Activated naive CD8-positive, alpha-beta T cell (primary cell): Measurements from ENCODE around the gene RPS6KA5.
A peak's percentile ranks its signal among the peaks of the same experiment; 100 is the strongest.
"Not testable (repeated sequence)": the region's sequence is repeated elsewhere in the genome, so short reads cannot be mapped to it uniquely, and the experiment has no call there.

ENCODE experiments used
- H3K27ac Mint-ChIP-seq: one replicate; pipeline ENCODE4 v1.8.0; 2021; ENCODE audit warnings: mixed read lengths
- H3K27me3 Mint-ChIP-seq: one replicate; pipeline ENCODE4 v1.8.0; 2021; ENCODE audit warnings: mixed read lengths
- H3K36me3 Mint-ChIP-seq: one replicate; pipeline ENCODE4 v1.8.0; 2021; ENCODE audit warnings: mixed read lengths
- H3K4me1 Mint-ChIP-seq: one replicate; pipeline ENCODE4 v1.8.0; 2021; ENCODE audit warnings: low read depth, mixed read lengths
- H3K4me3 Mint-ChIP-seq: one replicate; pipeline ENCODE4 v1.8.0; 2021; ENCODE audit warnings: mild to moderate bottlenecking, mixed read lengths
- H3K9me3 Mint-ChIP-seq: one replicate; pipeline ENCODE4 v1.8.0; 2021; ENCODE audit warnings: low read depth, mixed read lengths

Gene RPS6KA5

GRCh38 chr14:91060351-91061055 is at the start of gene RPS6KA5:
RPS6KA5 (minus strand) TSS chr14:91060641; CDS start chr14:91060434, 207 bp downstream.
- Mint-ChIP-seq H3K36me3 (peaks cover 3% of the 10 kb centered on the region), H3K27me3 (no peaks in the 10 kb centered on the region), H3K9me3 (no peaks in the 10 kb centered on the region), H3K4me1 (peaks cover 60% of the 10 kb centered on the region), H3K27ac (peak within 1 kb of the TSS; percentile 69), H3K4me3 (peak within 1 kb of the TSS; percentile 83)

- peak overlapping the region; percentile 87 for H3K27ac Mint-ChIP-seq
These were observed 48.6 kb upstream of the RPS6KA5 start for GRCh38 chr14:91108941-91109611.

GRCh38 chr14:91103116-91103515 is 42.7 kb upstream of the RPS6KA5 start:
- Mint-ChIP-seq H3K4me1 (peaks cover 12% of the 10 kb centered on the region), H3K9me3 (no peaks in the 10 kb centered on the region), H3K27ac (no peak overlapping the region), H3K36me3 (no peaks in the 10 kb centered on the region), H3K27me3 (no peaks in the 10 kb centered on the region), H3K4me3 (no peak overlapping the region)

More at GRCh38 chr14:91108941-91109611, 48.6 kb upstream of the RPS6KA5 start:
- no peaks in the 10 kb centered on the region for H3K36me3 Mint-ChIP-seq
- H3K27me3 Mint-ChIP-seq, result no peaks in the 10 kb centered on the region
- H3K4me1 Mint-ChIP-seq, result peaks cover 48% of the 10 kb centered on the region
- peak overlapping the region; percentile 56 for H3K4me3 Mint-ChIP-seq
- H3K9me3 Mint-ChIP-seq, result no peaks in the 10 kb centered on the region

GRCh38 chr14:91100102-91100501 is 39.7 kb upstream of the RPS6KA5 start:
- H3K4me3 Mint-ChIP-seq, result no peak overlapping the region
- no peaks in the 10 kb centered on the region for H3K36me3 Mint-ChIP-seq
- no peaks in the 10 kb centered on the region for H3K27me3 Mint-ChIP-seq
- H3K4me1 Mint-ChIP-seq, result peaks cover 4% of the 10 kb centered on the region
- H3K9me3 Mint-ChIP-seq, result no peaks in the 10 kb centered on the region
- peak overlapping the region; percentile 54 for H3K27ac Mint-ChIP-seq

- Mint-ChIP-seq H3K4me3 (no peak overlapping the region), H3K9me3 (no peaks in the 10 kb centered on the region), H3K4me1 (peaks cover 4% of the 10 kb centered on the region), H3K36me3 (no peaks in the 10 kb centered on the region), H3K27me3 (no peaks in the 10 kb centered on the region), H3K27ac (no peak overlapping the region)
These were observed 38.1 kb upstream of the RPS6KA5 start for GRCh38 chr14:91098591-91098990.

- H3K9me3 Mint-ChIP-seq, H3K27me3 Mint-ChIP-seq, H3K4me1 Mint-ChIP-seq, H3K4me3 Mint-ChIP-seq, H3K27ac Mint-ChIP-seq, H3K36me3 Mint-ChIP-seq: not testable (repeated sequence)
These were observed 37.2 kb upstream of the RPS6KA5 start for GRCh38 chr14:91097657-91098056.

GRCh38 chr14:91095178-91095577 is 34.7 kb upstream of the RPS6KA5 start:
- no peak overlapping the region for H3K27ac Mint-ChIP-seq
- no peaks in the 10 kb centered on the region for H3K9me3 Mint-ChIP-seq
- H3K36me3 Mint-ChIP-seq, result no peaks in the 10 kb centered on the region
- H3K4me1 Mint-ChIP-seq, result peaks cover 5% of the 10 kb centered on the region
- no peak overlapping the region for H3K4me3 Mint-ChIP-seq
- no peaks in the 10 kb centered on the region for H3K27me3 Mint-ChIP-seq

- Mint-ChIP-seq H3K9me3 (no peaks in the 10 kb centered on the region), H3K36me3 (no peaks in the 10 kb centered on the region), H3K27me3 (no peaks in the 10 kb centered on the region), H3K27ac (no peak overlapping the region), H3K4me3 (no peak overlapping the region), H3K4me1 (peaks cover 4% of the 10 kb centered on the region)
These were observed 34.3 kb upstream of the RPS6KA5 start for GRCh38 chr14:91094772-91095171.

- not testable (repeated sequence) for H3K36me3 Mint-ChIP-seq, H3K27ac Mint-ChIP-seq, H3K4me3 Mint-ChIP-seq, H3K4me1 Mint-ChIP-seq, H3K27me3 Mint-ChIP-seq, H3K9me3 Mint-ChIP-seq
These were observed 33.5 kb upstream of the RPS6KA5 start for GRCh38 chr14:91093743-91094472.

GRCh38 chr14:91092073-91092472 is 31.6 kb upstream of the RPS6KA5 start:
- H3K27me3 Mint-ChIP-seq, result no peaks in the 10 kb centered on the region
- no peak overlapping the region for H3K27ac Mint-ChIP-seq
- no peak overlapping the region for H3K4me3 Mint-ChIP-seq
- H3K36me3 Mint-ChIP-seq, result no peaks in the 10 kb centered on the region
- peaks cover 15% of the 10 kb centered on the region for H3K4me1 Mint-ChIP-seq
- no peaks in the 10 kb centered on the region for H3K9me3 Mint-ChIP-seq

- Mint-ChIP-seq H3K4me3 (no peak overlapping the region), H3K27me3 (no peaks in the 10 kb centered on the region)
These were observed 30.3 kb upstream of the RPS6KA5 start for GRCh38 chr14:91090743-91091142.

GRCh38 chr14:91089958-91090535 is 29.6 kb upstream of the RPS6KA5 start:
- Mint-ChIP-seq H3K36me3 (no peaks in the 10 kb centered on the region), H3K27ac (no peak overlapping the region), H3K4me3 (no peak overlapping the region), H3K4me1 (peaks cover 17% of the 10 kb centered on the region), H3K27me3 (no peaks in the 10 kb centered on the region), H3K9me3 (no peaks in the 10 kb centered on the region)

More at GRCh38 chr14:91090743-91091142, 30.3 kb upstream of the RPS6KA5 start:
- Mint-ChIP-seq H3K4me1 (peaks cover 17% of the 10 kb centered on the region), H3K27ac (no peak overlapping the region), H3K36me3 (no peaks in the 10 kb centered on the region), H3K9me3 (no peaks in the 10 kb centered on the region)

GRCh38 chr14:91088585-91089235 is 28.3 kb upstream of the RPS6KA5 start:
- Mint-ChIP-seq H3K27ac (no peak overlapping the region), H3K4me1 (peaks cover 17% of the 10 kb centered on the region), H3K4me3 (no peak overlapping the region), H3K27me3 (no peaks in the 10 kb centered on the region), H3K9me3 (no peaks in the 10 kb centered on the region), H3K36me3 (no peaks in the 10 kb centered on the region)

- H3K36me3 Mint-ChIP-seq, H3K27me3 Mint-ChIP-seq, H3K27ac Mint-ChIP-seq, H3K4me3 Mint-ChIP-seq, H3K9me3 Mint-ChIP-seq: not testable (repeated sequence)
- peaks cover 17% of the 10 kb centered on the region for H3K4me1 Mint-ChIP-seq
These were observed 27.0 kb upstream of the RPS6KA5 start for GRCh38 chr14:91087470-91087869.
